Adrenal gland (tissue), 12 donors: ENCODE measurements around the gene CPA4. TPM values are rescaled to one million over a fixed set of nuclear protein-coding genes. Genes with fewer than 3 reads are reported as not detected.
A peak's percentile ranks its signal among the peaks of the same experiment; 100 is the strongest.

Experiments used
- DNase-seq, 7 donors: peaks; one replicate each; pipeline ENCODE4 v3.0.0-alpha.2; 2019 to 2020
- H3K27ac ChIP-seq, 5 donors: fragments of 200-600 bp; sonication (generic) in 4 of 5; 1 replicate in 3 of 5; 2 replicates in 2 of 5; pipeline versions ENCODE4 v1.5.1 to v1.8.0; 2016 to 2020; ENCODE audit warnings: mild to moderate bottlenecking in 1 of 5
- H3K27me3 ChIP-seq: fragments of 200-600 bp; 2 replicates; pipeline ENCODE4 v1.8.0; 2021
- H3K36me3 ChIP-seq, 2 donors: fragments of 200-600 bp; replicated peaks in 1 of 2; 1 replicate in 1 of 2; 2 replicates in 1 of 2; pipeline versions ENCODE4 v1.5.1 to v1.8.0; 2018 to 2022
- H3K4me1 ChIP-seq, 2 donors: fragments of 200-600 bp; replicated peaks in 1 of 2; 1 replicate in 1 of 2; 2 replicates in 1 of 2; pipeline versions ENCODE4 v1.5.1 to v1.8.0; 2018 to 2021
- H3K4me3 ChIP-seq, 4 donors: fragments of 200-600 bp; sonication (generic) in 3 of 4; one replicate each; pipeline ENCODE4 v1.5.1; 2016 to 2018
- H3K9me3 ChIP-seq, 3 donors: fragments of 200-600 bp; sonication (generic) in 1 of 3; replicated peaks in 1 of 3; 1 replicate in 2 of 3; 2 replicates in 1 of 3; pipeline versions ENCODE4 v1.5.1 to v1.8.0; 2016 to 2021
- POLR2A ChIP-seq, 2 donors: fragments of 450-650 bp; IDR thresholded peaks; one replicate each; pipeline ENCODE4 v1.6.1; 2017; ENCODE audit warnings: antibody characterized with exemption in 2 of 2, mild to moderate bottlenecking in 2 of 2, moderate library complexity in 1 of 2
- WGBS, 4 donors: extraction: QIAGEN DNeasy Blood & Tissue Kit in 2 of 4; methylation state at CpG; one replicate each; pipeline versions ENCODE4 v1.1.5 to v1.1.7; 2013 to 2017; 5-methylcytosine and 5-hydroxymethylcytosine counted together
- intact Hi-C, 2 donors: fragments of 100-400 bp; cut with DNase I; formaldehyde crosslinking; loops; one replicate each; pipeline versions ENCODE4 v1.14.1 to v1.15.0; 2022 to 2023
- polyA plus RNA-seq, 3 donors: library from polyadenylated mRNA; stranded (reverse); fragments of 200-250 nt in 2 of 3; fragments of 350-450 nt in 1 of 3; fragmentation: Illumina TruSeq in 1 of 3; extraction: RNeasy Lipid Tissue Mini Kit (QIAGEN cat#74804) in 1 of 3; gene quantifications; one replicate each; pipeline ENCODE4 v1.2.3, GENCODE V29; 2013 to 2014
- total RNA-seq, 9 donors: library from RNA; depleted of rRNA in 4 of 9; stranded (reverse); fragments of >200 nt in 4 of 9; fragments of 120-200 nt in 1 of 9; fragmentation: NEBNext Ultra II Directional in 1 of 9; extraction: Animal tissue kit (Norgen Biotek cat#: 25700) in 1 of 9; gene quantifications; one replicate each; pipeline versions ENCODE4 v1.1.0 to v1.2.4, GENCODE V29; 2013 to 2023
- TF ChIP-seq, protein P1 (sequence below), 6 experiments: fragments of 450-650 bp in 4 of 6; fragments of 200-600 bp in 2 of 6; sonication (generic) in 1 of 6; IDR thresholded peaks; 1 replicate in 5 of 6; 2 replicates in 1 of 6; pipeline versions ENCODE4 v1.5.1 to v1.8.0; 2016 to 2021; ENCODE audit warnings: antibody characterized with exemption in 6 of 6, mild to moderate bottlenecking in 2 of 6, moderate library complexity in 1 of 6
- donor health status: healthy with polysubstance abuse.
- donor health status: Bipolar disorder and iron deficiency.
- donor health status: DM: yes; HTN: yes; CAD: no.
- donor health status: DM: no; HTN: no; CAD: no.
- donor health status: DM: no; HTN: no; CAD: no.
- donor health status: DM: yes; HTN: yes; CAD: no.

CPA4 gene
- total and polyA plus RNA-seq, 12 donors: 0.55 to 26.7 (median 2.4) TPM; not detected in 1

- Histone ChIP-seq H3K4me3 (no peak overlapping the region), H3K9me3 (no peaks in the 10 kb centered on the region), H3K27ac (no peak overlapping the region), H3K27me3 (no peaks in the 10 kb centered on the region), H3K4me1 (peaks cover 0 to 4% of the 10 kb centered on the region in 2 donors), H3K36me3 (no peaks in the 10 kb centered on the region)
- intact Hi-C loops: no loop called here
- DNase-seq: no peak
- TF ChIP-seq POLR2A (IDR thresholded peaks at IDR 0.05): no peak
- TF ChIP-seq, protein P1, sequence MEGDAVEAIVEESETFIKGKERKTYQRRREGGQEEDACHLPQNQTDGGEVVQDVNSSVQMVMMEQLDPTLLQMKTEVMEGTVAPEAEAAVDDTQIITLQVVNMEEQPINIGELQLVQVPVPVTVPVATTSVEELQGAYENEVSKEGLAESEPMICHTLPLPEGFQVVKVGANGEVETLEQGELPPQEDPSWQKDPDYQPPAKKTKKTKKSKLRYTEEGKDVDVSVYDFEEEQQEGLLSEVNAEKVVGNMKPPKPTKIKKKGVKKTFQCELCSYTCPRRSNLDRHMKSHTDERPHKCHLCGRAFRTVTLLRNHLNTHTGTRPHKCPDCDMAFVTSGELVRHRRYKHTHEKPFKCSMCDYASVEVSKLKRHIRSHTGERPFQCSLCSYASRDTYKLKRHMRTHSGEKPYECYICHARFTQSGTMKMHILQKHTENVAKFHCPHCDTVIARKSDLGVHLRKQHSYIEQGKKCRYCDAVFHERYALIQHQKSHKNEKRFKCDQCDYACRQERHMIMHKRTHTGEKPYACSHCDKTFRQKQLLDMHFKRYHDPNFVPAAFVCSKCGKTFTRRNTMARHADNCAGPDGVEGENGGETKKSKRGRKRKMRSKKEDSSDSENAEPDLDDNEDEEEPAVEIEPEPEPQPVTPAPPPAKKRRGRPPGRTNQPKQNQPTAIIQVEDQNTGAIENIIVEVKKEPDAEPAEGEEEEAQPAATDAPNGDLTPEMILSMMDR (IDR thresholded peaks at IDR 0.05): no peak
- WGBS, 4 donors: 74 to 94% (median 85%) methylated on average over 1 of the region's 1 CpG
These were observed 23.7 kb upstream of the CPA4 start for GRCh38 chr7:130269318-130269694.

- Histone ChIP-seq H3K4me3 (no peak overlapping the region), H3K4me1 (peaks cover 0 to 4% of the 10 kb centered on the region in 2 donors), H3K27me3 (no peaks in the 10 kb centered on the region), H3K9me3 (no peaks in the 10 kb centered on the region), H3K27ac (no peak overlapping the region), H3K36me3 (no peaks in the 10 kb centered on the region)
- no peak for DNase-seq
- TF ChIP-seq, protein P1 (IDR thresholded peaks at IDR 0.05): no peak
- TF ChIP-seq POLR2A (IDR thresholded peaks at IDR 0.05): no peak
- intact Hi-C loops: no loop called here
- WGBS, 4 donors: 85 to 95% (median 92%) methylated on average over 12 of the region's 12 CpGs
These were observed 21.8 kb upstream of the CPA4 start for GRCh38 chr7:130270947-130271800.

- Histone ChIP-seq H3K27ac (no peak overlapping the region), H3K36me3 (no peaks in the 10 kb centered on the region), H3K9me3 (no peaks in the 10 kb centered on the region), H3K4me3 (peak overlapping the region in 1 of 4 donors; percentile 30), H3K27me3 (no peaks in the 10 kb centered on the region), H3K4me1 (peaks cover 0 to 4% of the 10 kb centered on the region in 2 donors)
- intact Hi-C loops: no loop called here
- DNase-seq: no peak
- TF ChIP-seq, protein P1 (IDR thresholded peaks at IDR 0.05): no peak
- no peak for TF ChIP-seq POLR2A (IDR thresholded peaks at IDR 0.05)
- 68 to 72% (median 71%) methylated on average over 20 to 23 of the region's 23 CpGs for WGBS, 4 donors
These were observed 20.4 kb upstream of the CPA4 start for GRCh38 chr7:130272381-130273080.

- H3K4me3 ChIP-seq: peak overlapping the region in 1 of 4 donors; percentile 30
- no peaks in the 10 kb centered on the region for H3K27me3 ChIP-seq
- intact Hi-C loops: no loop called here
- peaks cover 0 to 4% of the 10 kb centered on the region in 2 donors for H3K4me1 ChIP-seq
- H3K36me3 ChIP-seq: no peaks in the 10 kb centered on the region
- 32 to 35% (median 34%) methylated on average over 25 of the region's 25 CpGs for WGBS, 4 donors
- peak in 1 of 7 donors; percentile 18 for DNase-seq
- H3K9me3 ChIP-seq: no peaks in the 10 kb centered on the region
- TF ChIP-seq, protein P1 (IDR thresholded peaks at IDR 0.05): no peak
- no peak for TF ChIP-seq POLR2A (IDR thresholded peaks at IDR 0.05)
- H3K27ac ChIP-seq: no peak overlapping the region
These were observed 19.7 kb upstream of the CPA4 start for GRCh38 chr7:130273081-130273932.
